Measurements from ENCODE around the gene RNF5. TPM values are rescaled to one million over a fixed set of nuclear protein-coding genes. Genes with fewer than 3 reads are reported as not detected.

RNF5 gene
- total RNA-seq, 1 experiment from 2014 or later: 82.3 TPM

GRCh38 chr6:32181148-32181702 lies 3.0 kb downstream of the RNF5 start:
- TF ChIP-seq SIN3A (IDR thresholded peaks at IDR 0.05; ENCODE audit: borderline replicate concordance, insufficient read depth, low read depth, low read length) (no peak), TCF7L2 (IDR thresholded peaks at IDR 0.05; ENCODE audit: low read depth, low read length) (no peak), CTCF (IDR thresholded peaks at IDR 0.05) (no peak), POLR2AphosphoS5 (IDR thresholded peaks at IDR 0.05; ENCODE audit: low read depth, low read length) (no peak)
- TF ChIP-seq, protein P1, sequence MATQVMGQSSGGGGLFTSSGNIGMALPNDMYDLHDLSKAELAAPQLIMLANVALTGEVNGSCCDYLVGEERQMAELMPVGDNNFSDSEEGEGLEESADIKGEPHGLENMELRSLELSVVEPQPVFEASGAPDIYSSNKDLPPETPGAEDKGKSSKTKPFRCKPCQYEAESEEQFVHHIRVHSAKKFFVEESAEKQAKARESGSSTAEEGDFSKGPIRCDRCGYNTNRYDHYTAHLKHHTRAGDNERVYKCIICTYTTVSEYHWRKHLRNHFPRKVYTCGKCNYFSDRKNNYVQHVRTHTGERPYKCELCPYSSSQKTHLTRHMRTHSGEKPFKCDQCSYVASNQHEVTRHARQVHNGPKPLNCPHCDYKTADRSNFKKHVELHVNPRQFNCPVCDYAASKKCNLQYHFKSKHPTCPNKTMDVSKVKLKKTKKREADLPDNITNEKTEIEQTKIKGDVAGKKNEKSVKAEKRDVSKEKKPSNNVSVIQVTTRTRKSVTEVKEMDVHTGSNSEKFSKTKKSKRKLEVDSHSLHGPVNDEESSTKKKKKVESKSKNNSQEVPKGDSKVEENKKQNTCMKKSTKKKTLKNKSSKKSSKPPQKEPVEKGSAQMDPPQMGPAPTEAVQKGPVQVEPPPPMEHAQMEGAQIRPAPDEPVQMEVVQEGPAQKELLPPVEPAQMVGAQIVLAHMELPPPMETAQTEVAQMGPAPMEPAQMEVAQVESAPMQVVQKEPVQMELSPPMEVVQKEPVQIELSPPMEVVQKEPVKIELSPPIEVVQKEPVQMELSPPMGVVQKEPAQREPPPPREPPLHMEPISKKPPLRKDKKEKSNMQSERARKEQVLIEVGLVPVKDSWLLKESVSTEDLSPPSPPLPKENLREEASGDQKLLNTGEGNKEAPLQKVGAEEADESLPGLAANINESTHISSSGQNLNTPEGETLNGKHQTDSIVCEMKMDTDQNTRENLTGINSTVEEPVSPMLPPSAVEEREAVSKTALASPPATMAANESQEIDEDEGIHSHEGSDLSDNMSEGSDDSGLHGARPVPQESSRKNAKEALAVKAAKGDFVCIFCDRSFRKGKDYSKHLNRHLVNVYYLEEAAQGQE (IDR thresholded peaks at IDR 0.05; ENCODE audit: insufficient read depth in 1 of 2, low read depth in 2 of 2, low read length in 1 of 2): no peak
- POLR2A ChIA-PET: no interaction called here
- CTCF ChIA-PET: no interaction called here
- Histone ChIP-seq H3K4me1 (ENCODE audit: control insufficient read depth, insufficient read depth, low read length) (peaks cover 23% of the 10 kb centered on the region), H3K9me3 (ENCODE audit: control insufficient read depth, insufficient read depth, low read depth, low read length) (no peaks in the 10 kb centered on the region), H3K36me3 (ENCODE audit: control insufficient read depth, insufficient read depth, low read length) (no peaks in the 10 kb centered on the region; the same call in 1 of the 2 replicates), H3K27ac (ENCODE audit: low read length) (no peak overlapping the region), H3K4me3 (ENCODE audit: low read depth in 2 of 2, low read length in 2 of 2) (no peak overlapping the region), H3K27me3 (ENCODE audit: control insufficient read depth, insufficient read depth, low read length) (no peaks in the 10 kb centered on the region)
- no TSS peak for BruUV-seq (replicated peaks)
- in situ Hi-C loops (cut with HindIII; ENCODE audit: low pct_unique_long_range_greater_than_20kb, low sequenced_read_pairs) (no loop called here), intact Hi-C loops (cut with micrococcal nuclease; ENCODE audit: unreplicated experiment) (no loop called here)
- DNase-seq (ENCODE audit: low read depth, low spot score): no peak
- ATAC-seq: no peak

GRCh38 chr6:32181915-32182529 lies 3.8 kb downstream of the RNF5 start:
- POLR2A ChIA-PET: no interaction called here
- intact Hi-C loops (cut with micrococcal nuclease; ENCODE audit: unreplicated experiment) (no loop called here), in situ Hi-C loops (cut with HindIII; ENCODE audit: low pct_unique_long_range_greater_than_20kb, low sequenced_read_pairs) (no loop called here)
- Histone ChIP-seq H3K27me3 (ENCODE audit: control insufficient read depth, insufficient read depth, low read length) (no peaks in the 10 kb centered on the region), H3K36me3 (ENCODE audit: control insufficient read depth, insufficient read depth, low read length) (no peaks in the 10 kb centered on the region; the same call in 1 of the 2 replicates), H3K4me1 (ENCODE audit: control insufficient read depth, insufficient read depth, low read length) (peaks cover 15% of the 10 kb centered on the region), H3K9me3 (ENCODE audit: control insufficient read depth, insufficient read depth, low read depth, low read length) (no peaks in the 10 kb centered on the region), H3K4me3 (ENCODE audit: low read depth in 2 of 2, low read length in 2 of 2) (no peak overlapping the region), H3K27ac (ENCODE audit: low read length) (no peak overlapping the region)
- CTCF ChIA-PET: interaction anchor here (0.6 kb wide), 1 partner anchor 580 kb away, joined by 4 read pairs; no protein-coding TSS in a partner anchor
- no peak for ATAC-seq
- no peak for DNase-seq (ENCODE audit: low read depth, low spot score)
- TF ChIP-seq, protein P1 (IDR thresholded peaks at IDR 0.05; ENCODE audit: insufficient read depth in 1 of 2, low read depth in 2 of 2, low read length in 1 of 2): no peak
- TF ChIP-seq POLR2AphosphoS5 (IDR thresholded peaks at IDR 0.05; ENCODE audit: low read depth, low read length) (no peak), CTCF (IDR thresholded peaks at IDR 0.05) (no peak), SIN3A (IDR thresholded peaks at IDR 0.05; ENCODE audit: borderline replicate concordance, insufficient read depth, low read depth, low read length) (no peak), TCF7L2 (IDR thresholded peaks at IDR 0.05; ENCODE audit: low read depth, low read length) (no peak)
- no TSS peak for BruUV-seq (replicated peaks)

Data from Panc1 (cell line).